ENCODE data around the gene G6PD. TPM values are rescaled to one million over a fixed set of nuclear protein-coding genes. Genes with fewer than 3 reads are reported as not detected.
A peak's percentile ranks its signal among the peaks of the same experiment; 100 is the strongest.

The G6PD gene
- total and polyA plus RNA-seq, 2 donors (not counting 3 experiments of a cell fraction or from before 2014, with no cell fraction given): 155 to 159 TPM

- TF ChIP-seq POLR2AphosphoS5 (IDR thresholded peaks at IDR 0.05; ENCODE audit: insufficient read depth, low read depth, low read length) (no peak), POLR2A (IDR thresholded peaks at IDR 0.05; ENCODE audit: low read depth, low read length) (no peak), FOS (IDR thresholded peaks at IDR 0.05; ENCODE audit: borderline replicate concordance, insufficient read depth, low read length) (no peak), GATA2 (IDR thresholded peaks at IDR 0.05; ENCODE audit: insufficient read depth, insufficient read length, low read depth, low read length) (no peak), MYC (IDR thresholded peaks at IDR 0.05; ENCODE audit: low read depth, low read length) (no peak), EZH2 (IDR thresholded peaks at IDR 0.05; ENCODE audit: borderline replicate concordance, low read depth, low read length, severe bottlenecking) (no peak), CTCF (IDR thresholded peaks at IDR 0.05; ENCODE audit: extremely low read depth in 1 of 2, insufficient read depth in 1 of 2, low read depth in 1 of 2, low read length in 2 of 2) (no peak), JUN (IDR thresholded peaks at IDR 0.05; ENCODE audit: borderline replicate concordance, insufficient read depth, insufficient read length, low read depth) (no peak)
- TF ChIP-seq, protein P1, sequence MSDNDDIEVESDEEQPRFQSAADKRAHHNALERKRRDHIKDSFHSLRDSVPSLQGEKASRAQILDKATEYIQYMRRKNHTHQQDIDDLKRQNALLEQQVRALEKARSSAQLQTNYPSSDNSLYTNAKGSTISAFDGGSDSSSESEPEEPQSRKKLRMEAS (IDR thresholded peaks at IDR 0.05; ENCODE audit: insufficient read depth, insufficient read length): no peak
- FAIRE-seq: peak; percentile 24
- Histone ChIP-seq H3K79me2 (ENCODE audit: control insufficient read depth, insufficient read depth, low read length) (no peaks in the 10 kb centered on the region), H4K20me1 (replicated peaks; ENCODE audit: control insufficient read depth, extremely low read depth, insufficient read depth, low read length) (no peaks in the 10 kb centered on the region), H2AFZ (ENCODE audit: low read depth, low read length) (no peak overlapping the region), H3K4me1 (ENCODE audit: control insufficient read depth, extremely low read depth, insufficient read depth, low read length) (peaks cover 4% of the 10 kb centered on the region), H3K9ac (replicated peaks; ENCODE audit: extremely low read depth, insufficient read depth, low read length) (no peak overlapping the region), H3K9me1 (replicated peaks; ENCODE audit: control insufficient read depth, extremely low read depth, insufficient read depth, low read length) (no peaks in the 10 kb centered on the region), H3K27me3 (ENCODE audit: control insufficient read depth in 2 of 2, insufficient read depth in 2 of 2, low read length in 2 of 2) (no peaks in the 10 kb centered on the region), H3K4me2 (ENCODE audit: insufficient read depth, low read length) (no peak overlapping the region), H3K36me3 (ENCODE audit: control insufficient read depth in 2 of 2, extremely low read depth in 1 of 2, insufficient read depth in 2 of 2, low read length in 2 of 2) (no peaks in the 10 kb centered on the region), H3K9me3 (replicated peaks; ENCODE audit: control insufficient read depth, insufficient read depth, low read length) (no peaks in the 10 kb centered on the region), H3K4me3 (replicated peaks in 1 of 3; ENCODE audit: insufficient read depth in 1 of 3, low read depth in 1 of 3, low read length in 3 of 3) (no peak overlapping the region), H3K27ac (ENCODE audit: insufficient read depth, low read depth, low read length) (no peak overlapping the region)
- ChIA-PET POLR2A (no interaction called here), CTCF (interaction anchor here (1.7 kb wide), 1 partner anchor 35 kb away, joined by 11 read pairs; the partner anchor contains the start of gene SLC10A3)
- DNase-seq (ENCODE audit: low read depth, low spot score): no peak
- dilution Hi-C loops (cut with MboI; ENCODE audit: extremely low pct_ligation_motif_present, low sequenced_read_pairs): no loop called here
- BruUV-seq (replicated peaks): no TSS peak
- intact Hi-C loops (cut with micrococcal nuclease): loop anchor here (5.0 kb wide), 1 partner anchor 119 kb away; the partner anchor contains the start of gene DNASE1L1
Observed at GRCh38 chrX:154525606-154526490, 20.8 kb downstream of the G6PD start.
